HG03439 (cell line): ENCODE measurements around the gene SHROOM3.

Source experiments
- ATAC-seq: cut with Tn5 transposase; IDR thresholded peaks from one replicate; pipeline ENCODE4 v1.9.1; 2021; ENCODE audit warnings: mild to moderate bottlenecking, moderate library complexity; ENCODE audit not compliant: unreplicated experiment

SHROOM3 gene

DNA sequence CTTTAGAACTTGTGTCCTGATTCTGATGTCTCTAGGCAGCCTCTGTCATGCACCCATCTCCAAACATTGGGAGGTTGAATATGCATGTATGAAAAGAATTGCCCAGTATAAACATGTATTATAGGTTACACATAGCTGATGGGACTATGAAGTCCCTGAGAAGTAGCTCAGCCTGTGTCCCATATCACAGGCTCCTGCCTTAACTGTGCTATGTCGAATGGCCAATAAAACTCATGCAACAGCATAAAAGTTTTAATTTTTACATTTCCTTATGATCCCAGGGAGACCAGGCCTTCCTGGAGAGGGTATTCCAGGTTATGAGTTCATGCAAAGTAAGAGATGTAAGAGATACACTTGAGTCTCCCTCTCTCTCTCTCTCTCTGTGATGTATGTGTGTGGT, 217.4 kb downstream of the SHROOM3 start:
- ATAC-seq, result no peak

DNA sequence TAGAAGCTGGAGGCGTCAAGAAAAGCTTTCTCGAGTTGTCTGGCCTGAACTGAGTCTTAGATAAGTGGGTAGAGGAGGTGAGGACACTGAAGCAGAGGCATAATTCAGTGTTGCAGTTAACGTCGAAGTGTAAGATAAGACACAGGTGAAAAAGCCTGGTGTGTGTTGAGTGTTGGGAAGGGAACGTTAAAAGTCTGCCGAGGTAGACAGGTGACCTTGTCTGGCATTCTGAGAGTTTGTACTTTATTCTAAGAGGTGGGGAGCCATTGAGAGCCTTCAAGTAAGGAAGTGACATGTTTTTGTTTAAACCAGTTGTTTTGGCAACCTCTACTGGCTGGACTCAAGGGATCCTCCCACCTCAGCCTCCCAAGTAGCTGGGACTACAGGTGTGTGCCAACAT, 219.1 kb downstream of the SHROOM3 start:
- ATAC-seq, result no peak

DNA sequence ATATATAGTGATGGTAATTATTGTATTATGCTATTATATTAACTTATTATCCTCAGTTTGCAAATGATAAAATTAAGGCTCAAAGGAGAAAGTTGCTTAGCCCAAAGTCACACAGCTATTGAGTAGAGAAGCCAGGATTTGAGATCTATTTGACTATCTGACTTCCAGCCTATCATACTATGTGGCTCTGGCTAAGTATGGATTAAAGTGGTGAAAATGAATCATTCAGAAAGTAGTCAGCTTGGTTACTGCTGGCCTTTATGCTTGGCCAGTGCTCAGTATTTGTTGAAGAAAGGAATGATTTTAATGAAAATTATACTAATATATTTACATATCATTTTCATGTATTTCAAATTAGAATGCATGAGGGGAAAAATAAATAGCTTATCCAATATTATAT, 219.8 kb downstream of the SHROOM3 start:
- no peak for ATAC-seq

DNA sequence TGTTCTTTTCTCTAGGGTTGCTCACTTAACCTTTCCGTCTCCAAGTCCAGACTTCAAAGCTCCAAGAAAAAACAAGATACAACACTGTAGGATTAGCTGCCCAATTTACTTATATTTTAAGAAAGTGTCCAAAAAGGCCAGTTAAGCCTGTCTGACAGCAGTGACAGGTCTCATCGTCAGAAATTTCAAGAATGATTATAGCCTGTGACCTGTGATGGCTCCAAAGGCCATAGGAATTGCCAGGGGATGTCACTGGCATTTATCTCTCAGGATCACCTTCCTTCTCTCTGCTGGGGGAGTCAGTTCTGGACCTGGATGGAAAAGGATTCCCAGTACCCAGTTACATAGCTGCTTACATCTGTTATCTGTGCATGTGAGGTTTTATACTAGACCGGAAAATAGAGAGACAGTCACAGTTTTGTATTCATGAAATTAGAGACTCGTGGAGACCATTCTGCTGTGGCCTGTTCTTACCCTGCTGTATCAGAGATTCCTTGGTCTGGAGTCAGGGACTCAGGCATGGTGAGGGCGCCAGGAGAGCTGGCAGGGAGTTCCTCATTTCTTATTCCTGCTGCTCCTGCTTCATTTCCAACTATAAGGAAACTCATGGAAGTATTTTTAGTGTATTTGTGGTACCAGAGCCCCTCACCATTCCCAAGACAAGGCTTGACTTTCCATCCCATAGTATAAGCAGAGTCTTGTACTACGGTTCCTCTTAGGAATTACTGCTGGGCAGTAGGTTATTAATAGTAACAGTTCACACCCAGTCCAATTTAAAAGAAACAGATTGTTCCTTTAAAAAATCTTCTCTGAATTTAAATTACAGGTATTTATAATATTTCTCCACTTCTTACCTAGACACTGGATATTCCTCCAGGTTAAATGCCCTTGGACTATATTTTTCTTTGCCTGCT, 220.8 kb downstream of the SHROOM3 start:
- ATAC-seq, result no peak

DNA sequence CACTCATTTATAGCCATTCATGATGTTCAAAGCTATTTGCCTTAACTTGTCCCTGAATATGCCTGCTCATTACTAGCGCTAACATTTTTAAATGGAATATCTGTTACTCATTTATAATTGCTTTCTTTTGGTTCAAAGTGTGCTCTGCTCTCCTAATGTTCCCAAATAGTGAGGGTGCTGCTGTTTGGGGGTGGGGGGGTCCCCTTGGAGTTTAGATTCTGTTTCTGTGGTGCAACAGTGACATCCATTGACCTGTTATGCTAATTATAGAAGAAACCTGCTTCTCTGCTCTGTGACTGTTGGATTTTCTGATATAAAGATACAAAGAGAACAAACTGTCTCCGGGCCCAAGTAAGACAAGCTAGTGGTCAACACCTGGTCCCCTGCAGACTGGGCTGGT, 222.4 kb downstream of the SHROOM3 start:
- no peak for ATAC-seq

DNA sequence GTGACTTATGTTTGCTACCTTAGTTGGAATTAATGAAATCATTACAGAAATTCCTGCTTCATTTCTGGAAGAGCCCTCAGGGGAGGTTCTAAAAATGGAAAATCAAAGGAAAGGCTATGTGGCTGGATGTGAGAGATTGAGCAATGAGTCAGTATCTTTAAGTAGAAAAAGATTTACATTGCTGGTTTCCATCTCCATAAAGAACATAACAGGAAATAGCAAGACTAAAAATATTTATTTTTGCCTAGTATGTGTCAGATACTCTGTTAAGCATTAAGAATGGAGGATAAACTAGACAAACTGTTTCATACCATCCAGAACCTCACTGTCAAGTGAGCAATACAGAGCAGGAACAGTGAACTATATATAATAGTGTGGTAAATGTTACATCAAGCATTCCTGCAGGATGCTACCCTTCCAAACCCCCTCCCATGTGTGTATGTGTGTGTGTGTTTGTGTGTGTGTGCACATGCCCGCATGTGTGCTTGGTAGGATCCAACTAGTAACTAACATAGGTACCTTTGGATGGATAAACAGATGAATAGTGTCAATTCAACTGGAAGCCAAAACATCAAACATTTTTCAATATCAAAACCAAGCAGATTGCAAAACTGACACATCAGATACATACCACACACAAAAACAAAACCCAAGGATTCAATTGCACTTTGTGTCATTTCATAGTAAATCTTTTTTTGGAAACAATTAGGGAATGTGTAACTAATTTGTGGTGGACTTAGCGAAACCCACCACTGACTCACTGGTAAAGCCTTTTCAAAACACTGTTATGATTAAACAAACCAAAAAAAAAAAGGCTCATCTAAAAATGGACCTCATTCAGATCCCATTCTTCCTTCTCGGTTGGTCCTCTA, 223.4 kb downstream of the SHROOM3 start:
- no peak for ATAC-seq

DNA sequence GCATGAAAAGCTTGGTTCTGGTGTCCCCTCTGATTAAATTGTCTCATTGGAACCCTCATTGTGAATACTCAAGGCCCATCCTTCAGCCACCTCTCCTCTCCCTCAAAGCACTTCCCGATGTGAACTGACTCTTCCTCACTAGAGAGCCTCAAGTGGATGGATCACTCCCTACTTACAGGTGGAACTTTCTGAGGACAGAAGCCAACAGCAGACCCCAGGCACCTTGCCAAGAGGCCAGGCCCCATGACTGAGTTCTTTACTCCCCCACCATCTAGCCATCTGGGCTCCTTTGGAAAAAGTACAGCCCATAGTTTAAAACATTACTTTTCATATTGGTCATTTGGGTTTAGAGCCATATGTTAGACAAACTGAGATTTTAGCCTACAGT, 224.1 kb downstream of the SHROOM3 start:
- ATAC-seq, result no peak

DNA sequence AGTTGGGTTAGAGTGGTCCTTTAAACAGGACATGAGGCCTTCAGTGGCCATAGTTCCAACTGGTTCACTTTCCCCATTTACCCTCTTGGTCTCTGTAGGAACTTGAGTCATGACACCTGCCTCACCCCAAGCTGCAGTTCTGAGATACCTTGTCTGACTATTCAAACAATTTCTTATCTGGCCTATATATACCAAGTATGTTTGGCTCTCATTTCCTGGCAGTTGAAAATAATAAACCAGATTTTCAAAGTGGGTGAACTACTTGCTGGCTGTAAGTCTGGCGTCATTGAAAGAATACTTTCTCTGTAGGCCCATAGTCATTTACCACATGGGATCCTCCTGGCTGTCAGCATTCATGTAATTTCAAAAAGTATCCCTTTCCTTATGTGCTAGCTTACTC, 228.8 kb downstream of the SHROOM3 start:
- no peak for ATAC-seq

DNA sequence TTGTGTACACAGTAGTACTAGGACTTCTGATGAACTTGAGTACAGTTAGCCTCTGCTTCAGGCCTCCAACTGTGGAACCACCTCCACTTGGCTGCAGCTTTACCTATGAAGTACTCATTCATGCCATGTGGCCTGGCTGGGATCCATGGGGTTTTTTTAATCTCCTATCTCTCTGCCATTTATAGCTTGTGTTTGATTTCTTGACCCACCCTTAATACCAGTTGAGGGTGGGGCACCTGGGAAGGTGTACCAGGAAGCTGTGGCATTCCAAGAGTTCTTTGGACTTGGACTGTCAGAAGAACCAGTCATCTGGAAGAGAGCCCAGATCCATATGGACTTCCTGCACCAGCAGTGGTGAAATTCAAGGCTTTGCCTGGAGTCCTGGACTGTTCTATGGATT, 230.1 kb downstream of the SHROOM3 start:
- no peak for ATAC-seq

DNA sequence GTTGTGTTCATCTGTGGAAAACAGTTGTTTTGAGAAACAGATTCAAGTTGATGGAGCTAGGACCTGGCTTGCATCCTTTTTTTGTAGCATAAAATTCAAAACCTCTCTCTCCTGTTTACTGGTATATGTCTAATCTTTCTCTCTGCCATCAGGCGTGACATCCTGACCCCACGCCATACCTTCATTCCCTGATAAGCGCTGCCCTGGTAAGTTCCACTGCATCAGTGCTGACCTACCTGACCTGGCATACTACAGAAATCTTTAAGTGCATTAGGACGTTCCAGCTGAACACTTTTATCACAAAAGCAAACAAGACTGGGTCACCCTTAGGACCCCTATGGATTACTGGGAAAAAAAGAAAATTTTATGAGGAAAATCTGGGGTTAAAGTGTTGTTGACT, 230.7 kb downstream of the SHROOM3 start:
- no peak for ATAC-seq

DNA sequence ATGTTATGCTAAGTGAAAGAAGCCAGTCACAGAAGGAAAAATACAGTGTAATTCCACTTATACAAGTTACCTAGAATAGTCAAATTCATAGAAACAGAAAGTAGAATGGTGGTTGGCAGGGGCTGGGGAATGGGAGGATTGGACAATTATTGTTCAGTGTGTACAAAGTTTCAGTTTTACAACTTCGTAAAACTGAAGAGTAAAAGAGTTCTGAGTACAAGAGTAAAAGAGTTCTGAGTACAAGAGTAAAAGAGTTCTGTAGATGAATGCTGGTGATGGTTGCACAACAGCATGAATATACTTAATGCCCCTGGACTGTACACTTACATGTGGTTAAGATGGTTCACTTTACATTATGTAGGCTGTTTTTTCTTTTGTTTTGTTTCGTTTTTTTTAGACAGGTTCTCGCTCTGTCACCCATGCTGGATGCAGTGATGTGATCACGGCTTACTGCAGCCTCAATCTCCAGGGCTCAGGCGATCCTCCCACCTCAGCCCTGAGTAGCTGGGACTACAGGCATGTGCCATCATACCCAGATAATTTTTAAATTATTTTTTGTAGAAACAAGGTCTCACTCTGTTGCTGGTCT, 232.0 kb downstream of the SHROOM3 start:
- no peak for ATAC-seq

DNA sequence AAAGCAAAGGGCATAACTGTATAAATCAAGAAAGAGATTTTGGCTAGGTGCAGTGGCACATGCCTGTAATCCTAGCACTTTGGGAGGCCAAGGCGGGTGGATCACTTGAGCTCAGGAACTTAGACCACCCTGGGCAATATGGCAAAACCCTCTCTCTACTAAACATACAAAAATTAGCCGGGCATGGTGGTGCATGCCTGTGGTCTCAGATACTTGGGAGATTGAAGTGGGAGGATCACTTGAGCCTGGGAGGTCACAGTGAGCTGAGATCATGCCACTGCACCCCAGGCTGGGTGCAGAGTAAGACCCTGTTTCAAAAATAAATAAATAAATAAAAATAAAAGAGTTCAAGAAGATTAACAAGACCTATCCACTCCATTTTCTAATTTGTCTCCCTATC, 235.6 kb downstream of the SHROOM3 start:
- no peak for ATAC-seq

DNA sequence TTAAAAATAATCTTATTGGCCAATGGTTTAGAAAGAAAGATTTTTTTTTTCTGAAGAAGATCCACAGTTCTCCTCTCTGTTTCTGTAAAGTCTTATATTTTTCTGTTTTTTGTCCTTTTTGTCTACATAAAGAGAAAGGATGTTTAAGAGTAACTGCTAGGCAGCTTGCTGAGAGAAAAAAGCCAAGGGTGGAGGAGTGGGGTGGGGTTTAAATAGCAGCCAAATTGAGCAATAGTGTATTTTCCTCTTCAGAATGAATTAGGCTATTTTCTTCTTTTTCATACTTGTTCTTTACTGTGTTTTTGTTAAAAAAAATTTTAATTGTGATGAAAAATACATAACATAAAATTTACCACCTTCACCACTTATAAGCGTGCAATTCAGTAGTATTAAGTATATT, 238.3 kb downstream of the SHROOM3 start:
- ATAC-seq, result no peak

DNA sequence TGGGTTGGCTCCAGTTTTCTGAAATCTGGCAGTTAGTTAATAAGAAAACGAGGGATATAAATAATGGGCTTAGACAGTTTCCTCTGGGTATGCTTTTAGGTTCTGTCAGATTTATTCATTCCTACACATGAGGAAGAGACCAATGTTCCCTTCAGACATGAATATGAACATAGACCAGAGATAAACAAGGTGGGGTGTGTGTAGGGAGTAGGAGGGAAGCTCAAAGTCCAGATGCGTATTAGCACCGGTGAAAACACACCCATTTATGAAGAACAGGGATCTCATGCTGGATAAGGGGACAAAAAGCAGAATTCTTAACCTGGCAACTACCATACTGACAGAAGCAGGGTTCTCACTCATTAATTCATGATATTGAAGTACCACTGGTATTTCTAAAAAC, 240.0 kb downstream of the SHROOM3 start:
- ATAC-seq, result no peak

DNA sequence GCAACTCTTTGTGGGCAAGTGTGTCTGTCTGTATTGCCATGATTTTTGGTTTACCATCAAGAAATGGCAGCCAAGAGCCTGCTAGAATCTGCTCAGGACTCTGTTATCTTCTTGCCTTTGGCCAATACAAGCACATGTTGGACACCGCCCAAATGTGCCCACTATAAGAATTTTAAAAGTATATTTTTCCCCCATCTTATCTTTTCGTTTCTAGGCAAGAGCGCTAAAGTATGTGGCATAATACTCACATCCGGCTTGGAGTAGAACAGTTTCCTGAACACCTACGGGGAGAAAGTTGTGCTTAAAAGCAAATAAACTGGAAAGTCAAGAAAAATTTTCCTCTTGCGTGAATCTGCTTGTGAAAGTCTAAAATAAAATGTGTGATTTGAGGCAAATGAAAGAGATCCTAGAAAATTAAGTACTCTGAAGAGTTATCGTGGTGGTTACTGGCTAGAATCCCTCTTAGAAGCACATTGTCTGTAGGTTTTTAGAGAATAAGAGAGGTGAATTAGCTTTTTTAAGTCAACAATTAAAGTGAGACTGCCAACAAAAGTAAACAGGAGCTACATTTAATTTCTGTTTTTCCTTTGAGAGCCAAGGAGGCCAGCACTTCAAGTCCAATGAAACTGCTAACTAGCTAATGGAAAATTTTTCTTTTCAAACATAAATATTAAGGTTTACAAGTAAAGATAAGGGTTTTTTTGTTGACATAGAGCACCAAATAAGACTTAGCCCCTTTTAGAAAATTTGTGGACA, 242.7 kb downstream of the SHROOM3 start:
- ATAC-seq, result no peak

DNA sequence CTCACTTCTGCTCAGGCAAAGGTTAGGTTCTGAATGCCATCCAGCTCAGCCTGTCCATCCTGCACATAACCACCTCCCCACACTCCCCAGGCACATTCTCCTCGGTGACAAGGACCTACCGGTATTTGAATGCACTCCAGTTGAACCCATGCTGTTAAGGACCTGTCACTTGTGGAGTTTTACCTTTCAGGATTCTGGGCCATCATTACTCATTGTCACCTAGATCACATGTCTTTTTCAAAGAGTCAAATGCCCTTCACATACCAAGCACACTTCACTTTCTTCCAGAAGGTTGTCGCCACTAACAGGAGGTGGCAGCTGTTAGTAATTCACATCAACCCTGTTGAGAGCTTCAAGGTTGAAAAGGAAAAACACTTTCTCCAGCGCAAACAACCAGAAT, 244.7 kb downstream of the SHROOM3 start:
- no peak for ATAC-seq

DNA sequence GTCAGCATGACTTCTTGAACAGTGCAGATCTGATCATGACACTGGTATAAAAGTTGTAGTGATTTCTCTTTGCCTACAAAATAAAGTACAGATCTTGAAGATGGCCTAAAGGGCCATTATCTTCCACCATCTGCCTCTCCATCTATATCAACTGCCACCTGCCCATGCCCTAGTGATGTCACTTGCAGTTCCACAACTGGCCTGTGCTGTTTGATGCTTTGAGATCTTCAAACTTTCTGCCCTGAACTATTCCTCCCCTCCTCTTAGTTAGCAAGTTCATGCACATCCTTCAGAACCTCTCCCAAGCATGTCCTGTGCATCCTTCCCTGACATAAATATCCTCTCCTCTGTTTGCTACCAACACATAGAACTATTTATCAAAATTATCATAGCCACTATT, 245.9 kb downstream of the SHROOM3 start:
- ATAC-seq, result no peak

DNA sequence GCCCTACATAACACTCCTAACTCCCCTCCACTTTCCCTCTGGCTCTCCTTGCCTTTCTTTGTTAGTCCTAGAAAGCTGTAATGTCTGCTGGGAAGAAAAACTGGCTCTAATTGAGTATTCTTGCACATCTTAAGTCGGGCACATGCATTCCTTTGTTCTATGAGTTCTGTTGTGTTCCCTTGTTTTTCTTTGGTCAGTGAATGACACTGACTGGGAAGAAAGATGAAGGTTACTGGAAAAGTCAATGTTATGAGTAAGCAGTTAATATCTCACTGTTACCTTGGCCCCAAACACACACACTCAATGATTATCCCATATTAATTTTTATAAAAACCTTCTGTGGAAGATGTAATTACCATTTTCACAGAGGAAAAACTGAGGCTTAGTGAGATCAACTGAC, 247.0 kb downstream of the SHROOM3 start:
- no peak for ATAC-seq

DNA sequence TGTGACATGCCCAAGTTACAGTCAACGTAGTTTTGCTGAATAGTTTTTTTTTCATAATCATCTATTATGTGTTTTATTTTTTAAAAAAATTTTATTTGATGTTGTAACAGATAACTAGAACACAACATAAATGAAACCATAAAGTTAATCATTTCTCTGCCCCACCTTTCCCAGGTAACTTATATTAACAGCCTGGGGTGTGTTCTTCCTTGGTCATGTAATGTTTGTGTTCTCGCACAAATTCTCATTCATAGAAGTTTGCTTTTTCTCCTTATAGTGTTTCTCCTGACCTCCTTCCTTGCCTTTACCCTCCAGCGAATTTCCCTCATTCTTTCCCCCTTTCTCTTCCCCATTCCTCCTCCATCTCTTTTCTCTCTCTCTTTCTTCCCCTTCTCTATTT, 248.1 kb downstream of the SHROOM3 start:
- no peak for ATAC-seq

DNA sequence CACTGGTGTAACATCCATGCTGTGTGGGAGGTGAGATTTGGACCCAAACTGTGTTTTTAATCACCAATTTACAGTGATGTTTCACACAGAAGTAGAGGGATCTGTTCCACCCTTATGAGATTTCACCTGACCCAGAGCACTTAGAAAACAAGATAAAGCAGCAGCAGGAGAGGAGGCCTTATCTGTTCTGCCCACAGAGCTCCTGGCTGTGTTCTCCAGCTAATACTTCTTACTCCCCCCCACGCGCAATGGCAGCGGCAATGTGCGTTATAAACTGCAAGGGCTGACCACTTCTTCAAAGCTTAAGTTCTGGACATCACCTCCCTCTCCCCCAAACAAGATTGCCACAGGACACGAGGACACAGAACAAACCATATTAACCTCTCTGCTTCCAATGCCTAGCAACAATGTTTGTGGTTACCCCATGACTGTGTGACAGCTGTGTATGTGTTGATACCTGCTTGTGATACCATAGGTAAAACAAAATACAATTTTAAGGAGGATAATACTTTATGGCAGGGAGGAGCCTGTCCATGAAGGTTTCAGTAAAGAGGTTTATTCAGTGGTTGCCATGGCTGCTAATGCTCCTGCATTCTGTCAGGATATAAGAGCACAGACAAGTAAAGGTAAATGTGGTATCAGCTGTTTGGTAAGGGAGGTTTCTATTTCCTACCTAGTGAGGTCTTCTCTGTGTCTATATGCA, 252.9 kb downstream of the SHROOM3 start:
- ATAC-seq, result no peak
